GM23338 (cell line): ENCODE results near the gene PTPRE.

Experiments
- CTCF ChIP-seq, 2 experiments: fragments of 200-600 bp in 1 of 2; sonication (generic) in 1 of 2; conservative IDR thresholded peaks; 2 replicates each; pipeline versions ENCODE4 v1.5.1 to v1.6.1; 2016 to 2017; ENCODE audit warnings: antibody characterized with exemption in 2 of 2, low read depth in 2 of 2, mild to moderate bottlenecking in 2 of 2, moderate library complexity in 1 of 2
- EZH2 ChIP-seq: fragments of 200-600 bp; sonication (generic); IDR thresholded peaks from one replicate; pipeline ENCODE4 v1.8.0; 2017; ENCODE audit warnings: antibody characterized with exemption, mild to moderate bottlenecking, low read depth; ENCODE audit not compliant: unreplicated experiment
- EZH2phosphoT487 ChIP-seq: fragments of 200-600 bp; sonication (generic); IDR thresholded peaks from one replicate; pipeline ENCODE4 v1.8.1; 2018; ENCODE audit warnings: antibody characterized with exemption; ENCODE audit not compliant: unreplicated experiment
- POLR2AphosphoS5 ChIP-seq: IDR thresholded peaks from 2 replicates; pipeline ENCODE4 v1.6.1; 2016; ENCODE audit warnings: antibody characterized with exemption, low read depth

GRCh38 chr10:127908959-127909267 is 2.0 kb downstream of the PTPRE start:
- TF ChIP-seq POLR2AphosphoS5, result no peak
- no peak for TF ChIP-seq EZH2
- no peak for TF ChIP-seq CTCF (conservative IDR thresholded peaks at IDR 0.05; ENCODE audit: low read depth in 2 of 2)
- TF ChIP-seq EZH2phosphoT487, result no peak
